Testis (tissue), 2 donors: Measurements from ENCODE around the gene MPHOSPH6.

Experiments
- POLR2A ChIP-seq: fragments of 450-650 bp; IDR thresholded peaks from one replicate; pipeline ENCODE4 v1.6.1; 2017; ENCODE audit warnings: antibody characterized with exemption, mild to moderate bottlenecking, moderate library complexity
- TF ChIP-seq, protein P1 (sequence below), 3 experiments: fragments of 450-650 bp in 2 of 3; fragments of 200-600 bp in 1 of 3; sonication (generic) in 1 of 3; IDR thresholded peaks; one replicate each; pipeline ENCODE4 v1.5.1; 2016 to 2019; ENCODE audit warnings: antibody characterized with exemption in 3 of 3, mild to moderate bottlenecking in 2 of 3, moderate library complexity in 1 of 3

DNA sequence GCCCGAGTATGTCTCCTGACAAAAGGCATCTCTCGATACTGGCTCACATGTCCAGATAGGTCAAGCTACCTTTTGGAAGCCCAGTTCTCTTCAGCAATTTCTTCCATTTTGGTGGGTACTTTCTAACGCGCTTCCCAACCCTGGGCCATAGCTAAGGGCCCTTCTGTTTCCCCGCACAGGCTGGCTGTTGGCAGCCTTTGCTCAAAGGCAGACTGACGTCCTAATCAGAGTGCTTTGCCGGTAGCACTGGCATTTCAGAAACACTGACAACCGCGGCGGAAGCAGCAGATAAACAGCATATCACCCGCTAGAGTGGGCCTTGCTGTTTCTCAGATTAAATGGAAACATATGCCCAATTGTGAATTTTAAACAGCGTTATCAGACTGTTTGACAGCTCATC lies 49.3 kb upstream of the MPHOSPH6 start:
- TF ChIP-seq, protein P1, sequence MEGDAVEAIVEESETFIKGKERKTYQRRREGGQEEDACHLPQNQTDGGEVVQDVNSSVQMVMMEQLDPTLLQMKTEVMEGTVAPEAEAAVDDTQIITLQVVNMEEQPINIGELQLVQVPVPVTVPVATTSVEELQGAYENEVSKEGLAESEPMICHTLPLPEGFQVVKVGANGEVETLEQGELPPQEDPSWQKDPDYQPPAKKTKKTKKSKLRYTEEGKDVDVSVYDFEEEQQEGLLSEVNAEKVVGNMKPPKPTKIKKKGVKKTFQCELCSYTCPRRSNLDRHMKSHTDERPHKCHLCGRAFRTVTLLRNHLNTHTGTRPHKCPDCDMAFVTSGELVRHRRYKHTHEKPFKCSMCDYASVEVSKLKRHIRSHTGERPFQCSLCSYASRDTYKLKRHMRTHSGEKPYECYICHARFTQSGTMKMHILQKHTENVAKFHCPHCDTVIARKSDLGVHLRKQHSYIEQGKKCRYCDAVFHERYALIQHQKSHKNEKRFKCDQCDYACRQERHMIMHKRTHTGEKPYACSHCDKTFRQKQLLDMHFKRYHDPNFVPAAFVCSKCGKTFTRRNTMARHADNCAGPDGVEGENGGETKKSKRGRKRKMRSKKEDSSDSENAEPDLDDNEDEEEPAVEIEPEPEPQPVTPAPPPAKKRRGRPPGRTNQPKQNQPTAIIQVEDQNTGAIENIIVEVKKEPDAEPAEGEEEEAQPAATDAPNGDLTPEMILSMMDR (IDR thresholded peaks at IDR 0.05), result no peak
- TF ChIP-seq POLR2A, result no peak
